GM10266 (cell line): Measurements from ENCODE around the gene MEGF9.
"Not testable (repeated sequence)": the region's sequence is repeated elsewhere in the genome, so short reads cannot be mapped to it uniquely, and the experiment has no call there.

Experiments
- DNase-seq: peaks from one replicate; pipeline ENCODE4 v3.0.0; 2012; ENCODE audit errors: extremely low spot score
- CTCF ChIP-seq: IDR thresholded peaks from 2 replicates; pipeline ENCODE4 v1.5.1; 2012; ENCODE audit warnings: mild to moderate bottlenecking, low read depth; ENCODE audit not compliant: control insufficient read depth, insufficient read depth; ENCODE audit errors: missing control alignments

MEGF9 gene

DNA sequence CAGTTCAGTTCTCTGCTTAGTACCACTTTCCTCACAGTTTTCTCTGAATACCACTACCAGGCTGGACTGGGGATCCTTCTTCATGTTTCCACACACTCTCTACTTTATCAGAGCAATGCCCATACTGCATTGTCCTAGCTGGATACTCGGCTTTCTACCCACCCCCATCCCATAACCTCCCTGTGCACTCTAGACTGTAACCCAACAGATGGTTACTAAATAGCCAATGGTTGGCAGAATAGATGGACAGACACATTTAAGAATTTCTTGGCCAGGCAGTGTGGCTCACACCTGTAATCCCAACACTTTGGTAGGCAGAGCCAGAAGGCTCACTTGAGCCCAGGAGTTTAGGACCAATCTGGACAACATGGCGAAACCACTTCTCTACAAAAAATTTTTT lies 157.1 kb downstream of the MEGF9 start:
- DNase-seq: no peak
- no peak for TF ChIP-seq CTCF

DNA sequence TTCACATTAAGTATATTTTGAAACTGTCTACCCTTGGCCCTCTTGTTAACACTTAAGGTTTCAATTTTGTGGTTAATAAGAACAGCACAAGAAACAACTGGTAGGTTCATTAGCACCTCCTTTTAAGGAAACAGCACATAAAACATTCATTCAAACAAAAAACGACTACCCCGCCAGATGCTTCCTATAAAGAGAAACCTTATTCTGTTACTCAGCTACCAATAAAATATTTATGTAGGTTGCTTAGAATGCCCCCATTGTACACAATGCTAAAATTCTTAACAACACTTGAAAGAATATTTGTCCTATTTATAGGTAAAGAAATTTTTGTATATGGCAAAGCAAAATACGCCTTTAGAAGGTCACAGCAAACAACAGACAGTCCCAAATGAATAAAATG lies 157.5 kb downstream of the MEGF9 start:
- no peak for DNase-seq
- TF ChIP-seq CTCF: no peak

GRCh38 chr9:120555839-120556238 lies 158.4 kb downstream of the MEGF9 start:
- DNase-seq: no peak
- no peak for TF ChIP-seq CTCF

DNA sequence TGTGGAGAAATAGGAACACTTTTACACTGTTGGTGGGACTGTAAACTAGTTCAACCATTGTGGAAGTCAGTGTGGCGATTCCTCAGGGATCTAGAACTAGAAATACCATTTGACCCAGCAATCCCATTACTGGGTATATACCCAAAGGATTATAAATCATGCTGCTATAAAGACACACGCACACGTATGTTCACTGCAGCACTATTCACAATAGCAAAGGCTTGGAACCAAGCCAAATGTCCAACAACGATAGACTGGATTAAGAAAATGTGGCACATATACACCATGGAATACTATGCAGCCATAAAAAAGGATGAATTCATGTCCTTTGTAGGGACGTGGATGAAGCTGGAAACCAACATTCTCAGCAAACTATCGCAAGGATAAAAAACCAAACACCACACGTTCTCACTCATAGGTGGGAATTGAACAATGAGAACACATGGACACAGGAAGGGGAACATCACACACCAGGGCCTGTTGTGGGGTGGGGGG lies 162.0 kb downstream of the MEGF9 start:
- not testable (repeated sequence) for DNase-seq
